Astrocyte (in vitro differentiated cells and primary cell): Measurements from ENCODE around the gene CLEC19A. TPM values are rescaled to one million over a fixed set of nuclear protein-coding genes. Genes with fewer than 3 reads are reported as not detected.

Source experiments
- DNase-seq: peaks from one replicate; pipeline ENCODE4 v3.0.0-alpha.2; 2010; ENCODE audit warnings: low read depth
- FAIRE-seq: peaks from 2 replicates; lab custom pipeline; 2011; peaks lifted over from hg19 to GRCh38; lab: Jason Lieb, UNC
- H2AFZ ChIP-seq: 2 replicates; pipeline ENCODE4 v1.6.0; 2012; ENCODE audit warnings: low read depth, low read length, inconsistent platforms
- H3K27ac ChIP-seq: 2 replicates; pipeline ENCODE4 v1.5.1; 2011; ENCODE audit warnings: low read depth, low read length, inconsistent platforms
- H3K27me3 ChIP-seq: 2 replicates; pipeline ENCODE4 v1.6.0; 2011; ENCODE audit warnings: low read length, inconsistent platforms; ENCODE audit not compliant: insufficient read depth
- H3K36me3 ChIP-seq: 2 replicates; pipeline ENCODE4 v1.5.1; 2011; ENCODE audit warnings: low read length, inconsistent platforms; ENCODE audit not compliant: insufficient read depth
- H3K4me1 ChIP-seq: 2 replicates; pipeline ENCODE4 v1.5.1; 2011; ENCODE audit warnings: low read length, inconsistent platforms; ENCODE audit not compliant: insufficient read depth
- H3K4me2 ChIP-seq: 2 replicates; pipeline ENCODE4 v1.6.0; 2012; ENCODE audit warnings: low read length, inconsistent platforms
- H3K4me3 ChIP-seq: 2 replicates; pipeline ENCODE4 v1.5.1; 2011; ENCODE audit warnings: low read depth, mild to moderate bottlenecking, low read length, inconsistent platforms; ENCODE audit not compliant: insufficient read depth
- H3K79me2 ChIP-seq: 2 replicates; pipeline ENCODE4 v1.6.0; 2012; ENCODE audit warnings: mild to moderate bottlenecking, low read length, inconsistent platforms; ENCODE audit not compliant: insufficient read depth
- H3K9ac ChIP-seq: 2 replicates; pipeline ENCODE4 v1.6.0; 2012; ENCODE audit warnings: mild to moderate bottlenecking, low read length, inconsistent platforms
- H3K9me3 ChIP-seq: 2 replicates; pipeline ENCODE4 v1.5.1; 2012; ENCODE audit warnings: low read depth, mild to moderate bottlenecking, low read length, inconsistent platforms; ENCODE audit not compliant: insufficient read depth
- H4K20me1 ChIP-seq: 2 replicates; pipeline ENCODE4 v1.6.0; 2012; ENCODE audit warnings: low read length, inconsistent platforms; ENCODE audit not compliant: insufficient read depth
- H3K27ac Mint-ChIP-seq: one replicate; pipeline ENCODE4 v1.8.0; 2021; ENCODE audit warnings: mild to moderate bottlenecking, mixed read lengths; ENCODE audit not compliant: unreplicated experiment
- H3K27me3 Mint-ChIP-seq: one replicate; pipeline ENCODE4 v1.8.0; 2021; ENCODE audit warnings: low read depth, mixed read lengths; ENCODE audit not compliant: unreplicated experiment
- H3K36me3 Mint-ChIP-seq: one replicate; pipeline ENCODE4 v1.8.0; 2021; ENCODE audit warnings: low read depth, mixed read lengths; ENCODE audit not compliant: unreplicated experiment
- H3K4me1 Mint-ChIP-seq: one replicate; pipeline ENCODE4 v1.8.0; 2021; ENCODE audit warnings: low read depth, mixed read lengths; ENCODE audit not compliant: unreplicated experiment
- H3K4me3 Mint-ChIP-seq: one replicate; pipeline ENCODE4 v1.8.0; 2021; ENCODE audit warnings: mild to moderate bottlenecking, moderate library complexity, mixed read lengths; ENCODE audit not compliant: unreplicated experiment
- H3K9me3 Mint-ChIP-seq: one replicate; pipeline ENCODE4 v1.8.0; 2021; ENCODE audit warnings: mild to moderate bottlenecking, mixed read lengths; ENCODE audit not compliant: unreplicated experiment
- EZH2 ChIP-seq: IDR thresholded peaks from 2 replicates; pipeline ENCODE4 v1.6.1; 2012; ENCODE audit warnings: mild to moderate bottlenecking, low read length, inconsistent platforms; ENCODE audit not compliant: insufficient read depth
- total RNA-seq: library from RNA; stranded (reverse); gene quantifications from 2 replicates; pipeline ENCODE4 v1.2.1, GENCODE V29; 2021
- TF ChIP-seq, protein P1 (sequence below): IDR thresholded peaks from 2 replicates; pipeline ENCODE4 v1.5.1; 2011; ENCODE audit warnings: low read depth, mild to moderate bottlenecking, inconsistent platforms, low read length, moderate library complexity; ENCODE audit not compliant: insufficient read depth

Gene CLEC19A
- total RNA-seq, 1 donor from 2014 or later = not detected

DNA sequence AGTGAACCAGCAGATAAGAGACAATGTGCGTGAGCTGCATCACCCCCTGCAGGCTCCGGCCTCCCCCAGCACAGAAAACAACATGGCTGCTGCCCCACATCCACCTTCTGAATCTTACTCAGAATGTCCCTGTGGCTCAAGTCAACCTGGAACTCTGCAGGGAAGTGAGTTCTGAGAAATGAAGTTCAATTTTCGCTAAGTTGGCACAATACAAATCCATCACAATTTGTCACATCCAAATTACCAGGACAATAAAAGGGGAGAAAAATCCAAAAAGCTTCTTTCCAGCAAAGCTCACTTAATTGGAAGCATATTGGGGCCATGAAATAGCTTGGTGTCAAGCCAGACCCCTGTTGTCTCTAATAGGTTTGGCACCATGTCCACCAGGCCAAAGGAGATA, 38.1 kb downstream of the CLEC19A start:
- no peak overlapping the region for H3K27ac Mint-ChIP-seq
- peaks cover 3% of the 10 kb centered on the region for H3K9me3 Mint-ChIP-seq
- H3K4me1 Mint-ChIP-seq = no peaks in the 10 kb centered on the region
- H3K27ac ChIP-seq = no peak overlapping the region
- DNase-seq (no peak), FAIRE-seq (no peak)
- no peak overlapping the region for H2AFZ ChIP-seq
- H3K4me3 Mint-ChIP-seq = no peak overlapping the region
- no peak for TF ChIP-seq EZH2
- TF ChIP-seq, protein P1, sequence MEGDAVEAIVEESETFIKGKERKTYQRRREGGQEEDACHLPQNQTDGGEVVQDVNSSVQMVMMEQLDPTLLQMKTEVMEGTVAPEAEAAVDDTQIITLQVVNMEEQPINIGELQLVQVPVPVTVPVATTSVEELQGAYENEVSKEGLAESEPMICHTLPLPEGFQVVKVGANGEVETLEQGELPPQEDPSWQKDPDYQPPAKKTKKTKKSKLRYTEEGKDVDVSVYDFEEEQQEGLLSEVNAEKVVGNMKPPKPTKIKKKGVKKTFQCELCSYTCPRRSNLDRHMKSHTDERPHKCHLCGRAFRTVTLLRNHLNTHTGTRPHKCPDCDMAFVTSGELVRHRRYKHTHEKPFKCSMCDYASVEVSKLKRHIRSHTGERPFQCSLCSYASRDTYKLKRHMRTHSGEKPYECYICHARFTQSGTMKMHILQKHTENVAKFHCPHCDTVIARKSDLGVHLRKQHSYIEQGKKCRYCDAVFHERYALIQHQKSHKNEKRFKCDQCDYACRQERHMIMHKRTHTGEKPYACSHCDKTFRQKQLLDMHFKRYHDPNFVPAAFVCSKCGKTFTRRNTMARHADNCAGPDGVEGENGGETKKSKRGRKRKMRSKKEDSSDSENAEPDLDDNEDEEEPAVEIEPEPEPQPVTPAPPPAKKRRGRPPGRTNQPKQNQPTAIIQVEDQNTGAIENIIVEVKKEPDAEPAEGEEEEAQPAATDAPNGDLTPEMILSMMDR = no peak
- H3K9ac ChIP-seq = no peak overlapping the region
- H3K9me3 ChIP-seq = no peaks in the 10 kb centered on the region
- H3K79me2 ChIP-seq = no peaks in the 10 kb centered on the region
- H3K27me3 ChIP-seq = no peaks in the 10 kb centered on the region
- no peak overlapping the region for H3K4me2 ChIP-seq
- H3K36me3 Mint-ChIP-seq = no peaks in the 10 kb centered on the region
- H4K20me1 ChIP-seq = no peaks in the 10 kb centered on the region
- no peaks in the 10 kb centered on the region for H3K36me3 ChIP-seq
- H3K27me3 Mint-ChIP-seq = peaks cover 10% of the 10 kb centered on the region
- H3K4me3 ChIP-seq = no peak overlapping the region
- H3K4me1 ChIP-seq = no peaks in the 10 kb centered on the region

DNA sequence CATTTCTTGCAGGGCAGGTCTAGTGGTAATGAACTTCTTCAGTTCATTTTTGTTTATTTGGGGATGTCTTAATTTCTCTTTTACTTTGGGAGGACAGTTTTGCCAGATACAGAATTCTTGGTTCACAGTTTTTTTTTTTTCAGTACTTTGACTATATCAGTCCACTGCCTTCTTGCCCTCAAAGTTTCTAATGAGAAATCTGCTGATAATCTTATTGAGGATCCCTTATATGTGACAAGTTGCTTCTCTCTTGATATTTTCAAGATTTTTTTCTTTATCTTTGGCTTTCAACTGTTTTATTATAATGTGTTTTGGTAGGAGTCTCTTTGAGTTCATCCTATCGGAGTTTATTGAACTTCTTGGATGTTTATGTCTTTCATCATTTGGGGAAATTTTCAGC, 42.8 kb downstream of the CLEC19A start:
- H3K79me2 ChIP-seq = no peaks in the 10 kb centered on the region
- peaks cover 2% of the 10 kb centered on the region for H3K36me3 Mint-ChIP-seq
- H3K9me3 Mint-ChIP-seq = peaks cover 4% of the 10 kb centered on the region
- DNase-seq (no peak), FAIRE-seq (no peak)
- no peak overlapping the region for H3K4me3 ChIP-seq
- H4K20me1 ChIP-seq = no peaks in the 10 kb centered on the region
- H3K27ac Mint-ChIP-seq = no peak overlapping the region
- TF ChIP-seq, protein P1 = no peak
- TF ChIP-seq EZH2 = no peak
- peaks cover 4% of the 10 kb centered on the region for H3K4me1 ChIP-seq
- H2AFZ ChIP-seq = no peak overlapping the region
- H3K36me3 ChIP-seq = no peaks in the 10 kb centered on the region
- no peak overlapping the region for H3K27ac ChIP-seq
- no peak overlapping the region for H3K4me3 Mint-ChIP-seq
- H3K9ac ChIP-seq = no peak overlapping the region
- H3K27me3 ChIP-seq = no peaks in the 10 kb centered on the region
- no peaks in the 10 kb centered on the region for H3K4me1 Mint-ChIP-seq
- no peak overlapping the region for H3K4me2 ChIP-seq
- no peaks in the 10 kb centered on the region for H3K9me3 ChIP-seq
- H3K27me3 Mint-ChIP-seq = no peaks in the 10 kb centered on the region

DNA sequence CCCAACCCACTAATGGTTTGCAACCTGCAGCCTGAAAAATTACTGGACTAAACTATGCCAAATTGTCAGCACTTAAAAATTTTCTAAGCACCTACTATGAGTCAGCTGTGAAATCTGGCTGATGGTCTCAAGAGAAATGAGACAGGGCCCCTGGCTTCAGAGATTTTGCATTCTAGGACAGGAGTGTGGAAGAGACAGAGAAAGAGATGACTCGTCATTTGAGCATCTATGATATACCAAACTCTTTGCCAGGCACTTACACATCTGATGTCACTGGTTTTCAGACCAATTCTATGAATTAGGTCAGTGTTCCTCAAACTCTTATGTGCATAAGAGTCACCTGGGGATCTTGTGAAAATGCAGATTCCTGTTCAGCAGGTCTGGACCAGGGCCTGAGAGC, 44.4 kb downstream of the CLEC19A start:
- H3K9me3 ChIP-seq = no peaks in the 10 kb centered on the region
- no peaks in the 10 kb centered on the region for H4K20me1 ChIP-seq
- H3K4me2 ChIP-seq = no peak overlapping the region
- H3K9me3 Mint-ChIP-seq = peaks cover 4% of the 10 kb centered on the region
- no peak overlapping the region for H2AFZ ChIP-seq
- DNase-seq (peak; percentile 33), FAIRE-seq (no peak)
- TF ChIP-seq, protein P1 = no peak
- TF ChIP-seq EZH2 = no peak
- no peak overlapping the region for H3K27ac Mint-ChIP-seq
- no peak overlapping the region for H3K4me3 Mint-ChIP-seq
- H3K4me1 ChIP-seq = peaks cover 4% of the 10 kb centered on the region
- no peaks in the 10 kb centered on the region for H3K4me1 Mint-ChIP-seq
- H3K36me3 Mint-ChIP-seq = peaks cover 2% of the 10 kb centered on the region
- no peaks in the 10 kb centered on the region for H3K27me3 ChIP-seq
- no peaks in the 10 kb centered on the region for H3K36me3 ChIP-seq
- no peak overlapping the region for H3K4me3 ChIP-seq
- H3K79me2 ChIP-seq = no peaks in the 10 kb centered on the region
- no peak overlapping the region for H3K27ac ChIP-seq
- H3K9ac ChIP-seq = no peak overlapping the region
- peaks cover 4% of the 10 kb centered on the region for H3K27me3 Mint-ChIP-seq
